ENCODE measurements around the gene HTR3D. TPM values are rescaled to one million over a fixed set of nuclear protein-coding genes. Genes with fewer than 3 reads are reported as not detected.
A peak's percentile ranks its signal among the peaks of the same experiment; 100 is the strongest.

HTR3D gene, protein sequence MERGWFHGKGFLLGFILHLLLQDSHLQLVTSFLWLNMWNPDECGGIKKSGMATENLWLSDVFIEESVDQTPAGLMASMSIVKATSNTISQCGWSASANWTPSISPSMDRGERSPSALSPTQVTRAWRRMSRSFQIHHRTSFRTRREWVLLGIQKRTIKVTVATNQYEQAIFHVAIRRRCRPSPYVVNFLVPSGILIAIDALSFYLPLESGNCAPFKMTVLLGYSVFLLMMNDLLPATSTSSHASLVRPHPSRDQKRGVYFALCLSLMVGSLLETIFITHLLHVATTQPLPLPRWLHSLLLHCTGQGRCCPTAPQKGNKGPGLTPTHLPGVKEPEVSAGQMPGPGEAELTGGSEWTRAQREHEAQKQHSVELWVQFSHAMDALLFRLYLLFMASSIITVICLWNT
- polyA plus RNA-seq: not detected
- long read RNA-seq, donor 1: 0 reads
- long read RNA-seq, donor 2: 0 reads
- long read RNA-seq, donor 3: 0 reads
- long read RNA-seq, donor 4: 0 reads
- long read RNA-seq, donor 5: 0 reads
- long read RNA-seq, donor 6: 0 reads
- long read RNA-seq, donor 7: 0 reads
- long read RNA-seq, donor 8: 0 reads
- long read RNA-seq, donor 9: 0 reads
- long read RNA-seq, donor 10: 0 reads

DNA sequence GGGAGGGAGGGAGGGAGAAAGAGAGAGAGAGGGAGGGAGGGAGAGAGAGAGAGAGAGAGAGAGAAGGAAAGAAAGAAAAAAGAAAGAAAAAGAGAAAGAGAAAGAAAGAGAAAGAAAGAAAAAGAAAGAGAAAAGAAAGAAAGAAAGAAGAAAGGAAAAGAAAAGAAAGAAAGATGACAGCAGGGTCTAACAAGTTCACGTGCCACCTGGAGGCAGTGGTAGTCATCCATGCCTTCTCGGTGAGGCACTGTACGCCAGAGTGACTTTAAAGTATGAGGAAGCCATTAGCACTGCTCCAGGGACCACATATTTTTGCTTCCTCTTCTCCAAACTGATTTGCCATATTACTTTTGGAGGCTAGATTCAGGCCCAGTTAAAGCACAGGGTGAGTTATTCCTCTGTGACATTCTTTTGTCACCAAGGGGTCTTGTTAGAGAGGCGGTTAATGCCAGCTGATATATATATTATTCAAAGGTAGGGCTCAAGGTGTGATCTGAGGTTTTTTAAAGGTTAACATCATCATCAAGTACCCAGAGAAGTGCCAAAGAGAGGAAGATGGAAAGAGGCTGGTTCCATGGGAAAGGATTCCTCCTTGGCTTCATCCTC lies at the start of gene HTR3D:
Gene HTR3D (plus strand): TSS at position 556 of the 606 bp plus-strand sequence. CDS start 0 bp downstream, at position 556.
- H3K4me3 ChIP-seq (ENCODE audit: low read depth in 1 of 3, low read length in 3 of 3): no peak within 1 kb of the TSS
- 63 to 70% (median 67%) methylated on average over 4 of the region's 4 CpGs for WGBS, 3 donors
- H3K27me3 ChIP-seq (ENCODE audit: control insufficient read depth in 3 of 3, insufficient read depth in 3 of 3, low read length in 3 of 3): no peaks in the 10 kb centered on the region
- no peaks in the 10 kb centered on the region for H3K9me3 ChIP-seq (ENCODE audit: control insufficient read depth in 2 of 2, insufficient read depth in 1 of 2, low read depth in 1 of 2, low read length in 1 of 2)
- no peaks in the 10 kb centered on the region for H3K4me1 ChIP-seq (ENCODE audit: control insufficient read depth in 3 of 3, insufficient read depth in 2 of 3, low read depth in 1 of 3, low read length in 2 of 3)
- no peak within 1 kb of the TSS for H3K27ac ChIP-seq (ENCODE audit: low read depth in 1 of 3, low read length in 2 of 3)
- no peak for FAIRE-seq
- H3K36me3 ChIP-seq (ENCODE audit: control insufficient read depth in 3 of 3, insufficient read depth in 2 of 3, low read depth in 1 of 3, low read length in 3 of 3): no peaks in the 10 kb centered on the region
- no peak for DNase-seq

DNA sequence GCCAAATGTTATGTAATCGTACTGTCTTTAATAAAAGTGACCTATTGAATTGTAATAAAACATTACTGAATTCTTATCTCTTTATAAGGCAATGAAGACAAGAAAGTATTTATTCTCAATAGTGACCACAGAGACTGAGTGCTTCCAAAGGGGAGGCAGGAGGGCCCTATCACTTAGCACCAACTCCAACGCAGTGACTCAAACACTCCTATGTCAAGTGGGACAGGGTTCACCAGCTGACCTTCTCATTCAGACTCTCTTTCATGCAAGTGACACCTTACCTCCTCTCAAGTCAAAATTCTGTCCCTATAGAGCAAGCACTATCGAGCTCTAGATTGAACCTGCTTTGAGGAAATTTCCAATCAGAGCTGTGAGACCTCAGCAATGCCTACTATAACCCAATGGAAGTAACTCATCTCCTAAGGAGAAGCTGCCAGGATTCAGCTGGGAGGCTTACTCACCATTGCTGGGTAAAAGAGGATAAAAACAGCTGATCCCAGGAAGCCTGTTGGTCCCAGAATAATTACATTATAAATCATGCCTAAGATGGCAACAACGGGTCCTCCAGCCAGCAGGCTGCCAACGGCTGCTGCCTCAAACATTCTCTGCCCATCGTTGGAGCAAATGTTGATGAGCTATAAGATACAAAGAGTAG lies 49.4 kb upstream of the HTR3D start:
- Histone ChIP-seq H3K27me3 (ENCODE audit: control insufficient read depth in 3 of 3, insufficient read depth in 3 of 3, low read length in 3 of 3) (no peaks in the 10 kb centered on the region), H3K4me1 (ENCODE audit: control insufficient read depth in 3 of 3, insufficient read depth in 2 of 3, low read depth in 1 of 3, low read length in 2 of 3) (no peaks in the 10 kb centered on the region), H3K27ac (ENCODE audit: low read depth in 1 of 3, low read length in 2 of 3) (no peak overlapping the region), H3K36me3 (ENCODE audit: control insufficient read depth in 3 of 3, insufficient read depth in 2 of 3, low read depth in 1 of 3, low read length in 3 of 3) (peaks cover 0 to 8% (median 7%) of the 10 kb centered on the region in 3 donors), H3K9me3 (ENCODE audit: control insufficient read depth in 2 of 2, insufficient read depth in 1 of 2, low read depth in 1 of 2, low read length in 1 of 2) (no peaks in the 10 kb centered on the region), H3K4me3 (ENCODE audit: low read depth in 1 of 3, low read length in 3 of 3) (no peak overlapping the region)
- FAIRE-seq: no peak
- no peak for DNase-seq
- 88 to 95% (median 91%) methylated on average over 6 of the region's 6 CpGs for WGBS, 3 donors

DNA sequence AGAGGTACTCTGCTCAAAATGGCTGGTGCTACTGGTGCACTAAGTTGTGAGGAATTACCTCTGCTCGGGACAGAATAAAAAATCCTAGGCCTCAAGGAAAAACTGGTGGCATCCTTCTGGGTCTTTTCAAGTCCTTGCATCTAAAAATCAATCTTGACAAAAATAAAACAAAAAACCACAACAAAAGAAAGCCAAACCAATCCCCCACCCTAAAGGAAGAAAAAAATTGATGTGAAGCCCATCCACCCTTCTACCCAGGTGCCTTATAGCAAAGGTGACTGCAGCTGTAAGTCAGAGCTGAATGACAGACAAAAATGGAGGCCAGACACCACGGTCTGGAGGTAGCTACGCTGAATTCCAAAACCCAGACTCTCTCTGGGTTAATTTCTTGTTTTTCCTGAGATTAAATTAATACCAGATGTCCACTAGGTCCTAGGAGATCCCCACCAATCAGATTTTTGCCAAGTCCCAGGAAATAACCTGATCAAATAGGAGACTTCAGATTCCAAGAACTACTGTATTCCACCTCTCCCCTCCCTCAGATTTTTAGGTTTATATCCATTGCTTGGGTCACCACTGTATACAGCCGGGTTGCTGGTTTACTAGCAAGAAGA lies 47.3 kb upstream of the HTR3D start:
- no peak for DNase-seq
- Histone ChIP-seq H3K36me3 (ENCODE audit: control insufficient read depth in 3 of 3, insufficient read depth in 2 of 3, low read depth in 1 of 3, low read length in 3 of 3) (peaks cover 0 to 15% (median 8%) of the 10 kb centered on the region in 3 donors), H3K27me3 (ENCODE audit: control insufficient read depth in 3 of 3, insufficient read depth in 3 of 3, low read length in 3 of 3) (no peaks in the 10 kb centered on the region), H3K9me3 (ENCODE audit: control insufficient read depth in 2 of 2, insufficient read depth in 1 of 2, low read depth in 1 of 2, low read length in 1 of 2) (no peaks in the 10 kb centered on the region), H3K27ac (ENCODE audit: low read depth in 1 of 3, low read length in 2 of 3) (no peak overlapping the region), H3K4me1 (ENCODE audit: control insufficient read depth in 3 of 3, insufficient read depth in 2 of 3, low read depth in 1 of 3, low read length in 2 of 3) (peaks cover 0 to 9% (median 0%) of the 10 kb centered on the region in 3 donors), H3K4me3 (ENCODE audit: low read depth in 1 of 3, low read length in 3 of 3) (no peak overlapping the region)
- WGBS, 3 donors: 93 to 96% (median 94%) methylated on average over 4 of the region's 4 CpGs
- no peak for FAIRE-seq

DNA sequence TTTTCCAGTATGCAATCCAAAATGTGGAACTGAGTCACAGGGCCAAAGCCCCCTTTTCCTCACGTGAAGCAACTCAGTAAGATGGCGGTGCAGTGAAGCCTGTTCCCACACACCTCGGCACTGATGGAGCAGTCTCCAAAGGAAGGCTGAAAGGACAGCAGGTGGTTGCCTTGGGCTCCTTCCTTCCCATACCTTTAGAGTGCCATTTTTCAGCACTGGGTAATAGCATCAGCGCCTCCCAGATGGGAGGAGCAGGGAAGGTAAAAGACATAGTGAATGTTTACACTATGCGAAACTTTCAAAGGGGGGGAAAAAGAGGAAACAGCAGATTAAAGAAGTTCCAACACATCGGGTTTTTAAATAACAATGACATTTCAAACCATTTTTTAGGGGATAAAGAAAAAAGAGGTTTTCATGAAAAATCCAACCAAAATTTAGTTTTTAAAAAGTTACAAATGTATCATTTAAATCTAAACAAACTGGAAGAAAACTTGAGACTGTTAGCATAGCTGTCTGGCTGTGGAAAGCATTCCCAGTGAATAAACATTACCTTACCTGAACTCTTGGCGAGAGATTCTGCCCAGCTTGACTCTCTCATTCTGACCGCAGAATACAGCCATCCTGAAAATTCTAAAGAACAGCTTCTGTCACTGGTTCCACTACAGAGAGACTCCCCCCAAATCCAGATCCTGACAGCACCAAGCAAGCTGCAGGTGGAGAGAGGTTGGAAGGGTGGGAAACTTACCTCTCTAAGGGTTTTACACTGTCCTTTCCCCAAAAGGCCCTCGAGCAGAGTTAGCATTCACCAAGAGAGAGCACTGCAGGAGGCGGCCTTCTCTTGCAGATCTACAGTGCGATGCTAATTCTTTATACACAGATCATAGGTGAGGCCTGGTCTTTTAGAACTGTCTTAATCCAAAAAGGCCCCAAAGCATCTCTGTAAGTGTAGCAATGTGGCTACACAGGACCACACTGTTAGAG lies 46.5 kb upstream of the HTR3D start:
- FAIRE-seq (no peak), DNase-seq (no peak)
- no peak overlapping the region for H3K27ac ChIP-seq (ENCODE audit: low read depth in 1 of 3, low read length in 2 of 3)
- 82 to 91% (median 91%) methylated on average over 11 of the region's 11 CpGs for WGBS, 3 donors
- H3K4me3 ChIP-seq (ENCODE audit: low read depth in 1 of 3, low read length in 3 of 3): no peak overlapping the region
- peaks cover 0 to 16% (median 8%) of the 10 kb centered on the region in 3 donors for H3K36me3 ChIP-seq (ENCODE audit: control insufficient read depth in 3 of 3, insufficient read depth in 2 of 3, low read depth in 1 of 3, low read length in 3 of 3)
- no peaks in the 10 kb centered on the region for H3K27me3 ChIP-seq (ENCODE audit: control insufficient read depth in 3 of 3, insufficient read depth in 3 of 3, low read length in 3 of 3)
- H3K9me3 ChIP-seq (ENCODE audit: control insufficient read depth in 2 of 2, insufficient read depth in 1 of 2, low read depth in 1 of 2, low read length in 1 of 2): no peaks in the 10 kb centered on the region
- peaks cover 0 to 9% (median 0%) of the 10 kb centered on the region in 3 donors for H3K4me1 ChIP-seq (ENCODE audit: control insufficient read depth in 3 of 3, insufficient read depth in 2 of 3, low read depth in 1 of 3, low read length in 2 of 3)

DNA sequence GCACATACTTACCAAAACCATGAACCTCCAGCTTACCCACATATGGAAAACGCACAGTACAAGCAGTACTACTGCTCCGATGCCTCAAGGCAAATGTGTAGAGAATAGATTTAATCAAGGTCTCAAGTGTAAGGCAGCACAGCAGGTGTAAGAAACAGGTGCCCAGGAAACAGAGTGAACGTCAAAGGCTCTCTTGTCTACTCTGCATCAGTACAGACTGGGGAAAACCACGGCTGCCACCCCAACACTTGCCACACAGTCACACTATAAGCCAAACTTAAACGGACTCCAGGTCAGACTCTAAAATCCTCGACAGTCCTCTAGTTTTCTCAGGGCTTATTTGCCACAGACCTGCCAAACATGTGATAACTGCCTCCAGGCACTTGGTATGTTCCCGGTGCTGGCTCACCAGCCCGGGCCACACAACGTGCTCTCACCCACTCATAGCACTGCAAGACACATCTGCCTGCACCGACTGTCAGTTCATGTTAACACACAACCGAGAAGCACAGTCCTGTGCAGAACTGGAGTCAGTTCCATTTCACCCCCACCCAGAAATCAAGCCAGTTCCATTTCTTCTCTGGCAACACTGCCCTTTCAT lies 44.4 kb upstream of the HTR3D start:
- H3K27me3 ChIP-seq (ENCODE audit: control insufficient read depth in 3 of 3, insufficient read depth in 3 of 3, low read length in 3 of 3): no peaks in the 10 kb centered on the region
- no peak for FAIRE-seq
- no peaks in the 10 kb centered on the region for H3K9me3 ChIP-seq (ENCODE audit: control insufficient read depth in 2 of 2, insufficient read depth in 1 of 2, low read depth in 1 of 2, low read length in 1 of 2)
- 79 to 92% (median 87%) methylated on average over 11 of the region's 11 CpGs for WGBS, 3 donors
- no peak overlapping the region for H3K27ac ChIP-seq (ENCODE audit: low read depth in 1 of 3, low read length in 2 of 3)
- peaks cover 0 to 9% (median 0%) of the 10 kb centered on the region in 3 donors for H3K4me1 ChIP-seq (ENCODE audit: control insufficient read depth in 3 of 3, insufficient read depth in 2 of 3, low read depth in 1 of 3, low read length in 2 of 3)
- no peak overlapping the region for H3K4me3 ChIP-seq (ENCODE audit: low read depth in 1 of 3, low read length in 3 of 3)
- no peak for DNase-seq
- H3K36me3 ChIP-seq (ENCODE audit: control insufficient read depth in 3 of 3, insufficient read depth in 2 of 3, low read depth in 1 of 3, low read length in 3 of 3): peaks cover 0 to 16% (median 8%) of the 10 kb centered on the region in 3 donors

DNA sequence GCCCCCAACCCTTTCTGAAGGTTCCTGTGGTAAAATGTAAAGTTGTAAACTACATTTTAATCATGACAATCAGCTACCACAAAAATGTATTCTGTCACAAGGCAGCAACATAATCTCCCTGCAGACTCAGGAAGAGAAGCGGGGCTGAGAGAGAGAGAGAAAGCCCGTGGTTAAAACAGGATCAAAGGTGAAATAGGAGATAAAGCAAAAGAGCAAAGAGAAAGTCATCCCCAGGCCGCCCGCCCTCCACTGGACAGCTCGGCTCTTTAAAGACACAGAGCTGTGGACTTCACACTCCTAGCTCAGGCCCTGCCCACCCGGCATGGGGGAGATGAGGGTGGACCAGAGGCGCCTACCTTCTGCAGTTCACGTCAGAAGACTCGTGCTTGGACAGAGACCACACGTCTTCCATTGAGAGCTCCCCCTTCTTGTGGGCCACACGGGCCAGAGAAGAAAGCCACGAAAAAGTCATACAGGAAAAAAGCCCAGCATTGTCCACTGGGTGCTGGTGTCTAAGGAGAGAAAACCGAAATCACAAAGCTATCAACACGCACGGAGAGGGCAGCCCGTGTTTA lies 43.2 kb upstream of the HTR3D start:
- peaks cover 0 to 13% (median 8%) of the 10 kb centered on the region in 3 donors for H3K36me3 ChIP-seq (ENCODE audit: control insufficient read depth in 3 of 3, insufficient read depth in 2 of 3, low read depth in 1 of 3, low read length in 3 of 3)
- no peak overlapping the region for H3K27ac ChIP-seq (ENCODE audit: low read depth in 1 of 3, low read length in 2 of 3)
- H3K4me3 ChIP-seq (ENCODE audit: low read depth in 1 of 3, low read length in 3 of 3): no peak overlapping the region
- H3K9me3 ChIP-seq (ENCODE audit: control insufficient read depth in 2 of 2, insufficient read depth in 1 of 2, low read depth in 1 of 2, low read length in 1 of 2): no peaks in the 10 kb centered on the region
- peaks cover 0 to 9% (median 0%) of the 10 kb centered on the region in 3 donors for H3K4me1 ChIP-seq (ENCODE audit: control insufficient read depth in 3 of 3, insufficient read depth in 2 of 3, low read depth in 1 of 3, low read length in 2 of 3)
- 78 to 83% (median 79%) methylated on average over 16 of the region's 16 CpGs for WGBS, 3 donors
- no peak for FAIRE-seq
- DNase-seq: peak; percentile 16 to 58
- H3K27me3 ChIP-seq (ENCODE audit: control insufficient read depth in 3 of 3, insufficient read depth in 3 of 3, low read length in 3 of 3): no peaks in the 10 kb centered on the region

DNA sequence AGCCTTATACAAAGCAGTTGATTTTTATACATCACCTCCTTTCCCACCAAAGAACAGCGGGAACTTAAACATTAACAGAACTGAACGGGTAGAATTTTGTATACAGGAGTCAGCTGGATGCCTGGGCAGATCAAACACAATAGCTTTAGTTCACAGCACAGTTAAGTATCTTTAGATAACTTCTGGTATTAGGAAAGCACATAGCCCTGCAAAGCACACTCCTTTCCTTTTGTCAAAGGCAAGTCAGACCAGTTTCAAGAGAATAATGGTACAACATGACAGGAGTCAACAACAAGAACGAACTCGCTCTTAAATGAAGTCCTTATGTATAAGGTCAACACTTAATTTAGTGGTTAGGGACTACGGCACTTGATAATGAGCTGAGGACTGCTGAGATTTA lies 40.1 kb upstream of the HTR3D start:
- 71 to 82% (median 80%) methylated on average over 5 of the region's 5 CpGs for WGBS, 3 donors
- FAIRE-seq: no peak
- Histone ChIP-seq H3K4me1 (ENCODE audit: control insufficient read depth in 3 of 3, insufficient read depth in 2 of 3, low read depth in 1 of 3, low read length in 2 of 3) (peaks cover 0 to 9% (median 0%) of the 10 kb centered on the region in 3 donors), H3K36me3 (ENCODE audit: control insufficient read depth in 3 of 3, insufficient read depth in 2 of 3, low read depth in 1 of 3, low read length in 3 of 3) (peaks cover 0 to 9% (median 0%) of the 10 kb centered on the region in 3 donors), H3K4me3 (ENCODE audit: low read depth in 1 of 3, low read length in 3 of 3) (no peak overlapping the region), H3K9me3 (ENCODE audit: control insufficient read depth in 2 of 2, insufficient read depth in 1 of 2, low read depth in 1 of 2, low read length in 1 of 2) (no peaks in the 10 kb centered on the region), H3K27me3 (ENCODE audit: control insufficient read depth in 3 of 3, insufficient read depth in 3 of 3, low read length in 3 of 3) (no peaks in the 10 kb centered on the region), H3K27ac (ENCODE audit: low read depth in 1 of 3, low read length in 2 of 3) (no peak overlapping the region)
- DNase-seq: no peak
